Effector memory CD8-positive, alpha-beta T cell (primary cell): ENCODE data around the gene LSP1.
A peak's percentile ranks its signal among the peaks of the same experiment; 100 is the strongest.

Experiments used
- ATAC-seq: fragments of 150-1000 bp; cut with Tn5 transposase; replicated peaks from 2 replicates; pipeline ENCODE4 v1.10.0; 2021; ENCODE audit warnings: mild to moderate bottlenecking, moderate library complexity
- DNase-seq, 3 experiments: peaks; one replicate each; pipeline ENCODE4 v3.0.0; 2021
- H3K27ac Mint-ChIP-seq, 2 donors: one replicate each; pipeline ENCODE4 v1.8.0; 2022; ENCODE audit warnings: mild to moderate bottlenecking in 2 of 2, mixed read lengths in 2 of 2, moderate library complexity in 2 of 2
- H3K27me3 Mint-ChIP-seq, 2 donors: one replicate each; pipeline ENCODE4 v1.8.0; 2022; ENCODE audit warnings: mixed read lengths in 2 of 2
- H3K36me3 Mint-ChIP-seq: one replicate; pipeline ENCODE4 v1.8.0; 2022; ENCODE audit warnings: mild to moderate bottlenecking, moderate library complexity, mixed read lengths; ENCODE audit not compliant: insufficient read depth
- H3K4me1 Mint-ChIP-seq, 2 donors: one replicate each; pipeline ENCODE4 v1.8.0; 2022; ENCODE audit warnings: low read depth in 2 of 2, mixed read lengths in 2 of 2
- H3K4me3 Mint-ChIP-seq, 2 donors: one replicate each; pipeline ENCODE4 v1.8.0; 2022; ENCODE audit warnings: mild to moderate bottlenecking in 2 of 2, mixed read lengths in 2 of 2, moderate library complexity in 2 of 2
- H3K9me3 Mint-ChIP-seq, 2 donors: one replicate each; pipeline ENCODE4 v1.8.0; 2022; ENCODE audit warnings: mixed read lengths in 2 of 2

The LSP1 gene

DNA sequence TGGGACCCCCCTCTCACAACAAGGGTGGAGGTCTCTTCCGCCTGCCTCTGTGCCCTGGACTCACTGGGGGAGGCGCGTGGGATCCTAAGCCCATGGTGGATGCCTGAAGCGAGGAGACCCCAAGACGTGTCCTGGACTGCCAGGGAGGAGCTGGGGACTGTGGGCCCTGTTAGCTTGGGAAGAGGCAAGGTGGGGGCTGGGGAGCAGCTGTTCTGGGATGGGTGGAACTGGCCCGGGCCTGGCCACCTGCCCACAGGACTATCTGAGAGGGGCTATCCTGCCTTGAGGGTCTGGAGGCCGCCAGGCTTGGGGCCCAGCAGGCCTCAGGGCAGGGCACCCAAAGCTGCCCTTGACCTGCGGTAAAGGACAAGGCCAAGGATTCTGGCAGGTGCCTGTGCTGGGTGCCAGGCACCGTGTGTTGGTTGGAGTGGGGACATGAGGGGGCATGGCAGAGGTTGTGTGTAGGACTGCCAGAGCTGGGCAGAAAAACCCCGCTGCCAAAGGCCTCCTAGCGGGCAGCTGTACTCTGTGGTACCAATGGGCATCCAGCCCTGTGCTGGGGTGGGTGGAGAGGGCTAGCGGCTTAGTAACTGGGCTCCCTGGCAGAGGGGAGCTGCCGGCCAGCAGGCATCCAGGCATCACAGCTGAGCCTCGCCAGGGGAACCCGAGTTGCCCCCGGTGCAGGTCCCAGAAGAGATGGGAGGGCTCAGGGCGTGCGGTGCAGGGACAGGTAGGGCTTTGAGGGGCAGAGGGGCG, 670 bp downstream of the LSP1 start:
- H3K36me3 Mint-ChIP-seq, result peaks cover 44% of the 10 kb centered on the region
- no peaks in the 10 kb centered on the region for H3K27me3 Mint-ChIP-seq
- H3K4me1 Mint-ChIP-seq, result peaks cover 52 to 56% of the 10 kb centered on the region in 2 donors
- DNase-seq (no peak), ATAC-seq (no peak)
- H3K27ac Mint-ChIP-seq, result peak overlapping the region; percentile 100
- H3K4me3 Mint-ChIP-seq, result peak overlapping the region; percentile 100
- H3K9me3 Mint-ChIP-seq, result no peaks in the 10 kb centered on the region

DNA sequence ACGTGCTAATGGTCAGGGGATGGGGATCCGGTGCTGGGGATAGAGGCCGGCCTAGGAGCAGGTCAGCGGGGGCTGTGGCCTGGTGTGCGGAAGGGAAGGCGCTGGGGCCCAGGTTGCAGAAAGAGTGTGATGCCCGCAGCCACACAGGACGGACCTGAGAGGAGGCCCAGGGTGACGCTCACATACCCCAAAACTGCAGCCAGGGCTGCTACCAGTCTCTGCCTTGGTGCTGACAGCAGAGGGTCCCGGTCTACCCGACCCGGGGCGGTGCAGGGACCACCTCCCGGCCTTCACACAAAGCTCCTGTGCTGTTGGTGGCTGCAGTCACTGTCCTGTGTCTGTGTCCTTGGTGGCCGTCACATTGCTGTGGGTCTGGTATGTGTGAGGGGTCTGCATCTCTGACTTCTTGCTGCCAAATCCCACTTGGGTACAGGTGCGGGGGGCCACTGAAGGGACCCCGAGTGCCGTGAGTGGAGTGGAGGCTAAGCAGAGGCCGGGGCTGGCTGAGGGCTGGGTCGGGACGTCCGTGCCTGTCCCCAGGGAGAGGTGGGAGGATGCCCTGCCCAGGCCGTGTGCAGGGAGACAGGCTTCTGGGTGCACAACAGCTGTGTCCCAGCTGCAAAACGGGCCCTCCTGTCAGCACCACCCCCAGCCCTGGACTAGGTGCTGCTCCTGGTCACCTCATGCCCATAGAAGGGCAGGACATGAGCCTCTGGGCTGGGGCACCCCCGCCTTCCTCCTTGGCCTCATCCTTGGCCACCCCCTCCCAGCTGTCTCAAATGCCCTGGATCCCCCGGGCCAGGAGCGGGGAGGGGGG, 1.5 kb downstream of the LSP1 start:
- Mint-ChIP-seq H3K27ac (peak overlapping the region; percentile 100), H3K27me3 (no peaks in the 10 kb centered on the region), H3K9me3 (no peaks in the 10 kb centered on the region), H3K4me1 (peaks cover 48 to 52% of the 10 kb centered on the region in 2 donors), H3K4me3 (peak overlapping the region; percentile 100), H3K36me3 (peaks cover 44% of the 10 kb centered on the region)
- ATAC-seq (no peak), DNase-seq (no peak)

DNA sequence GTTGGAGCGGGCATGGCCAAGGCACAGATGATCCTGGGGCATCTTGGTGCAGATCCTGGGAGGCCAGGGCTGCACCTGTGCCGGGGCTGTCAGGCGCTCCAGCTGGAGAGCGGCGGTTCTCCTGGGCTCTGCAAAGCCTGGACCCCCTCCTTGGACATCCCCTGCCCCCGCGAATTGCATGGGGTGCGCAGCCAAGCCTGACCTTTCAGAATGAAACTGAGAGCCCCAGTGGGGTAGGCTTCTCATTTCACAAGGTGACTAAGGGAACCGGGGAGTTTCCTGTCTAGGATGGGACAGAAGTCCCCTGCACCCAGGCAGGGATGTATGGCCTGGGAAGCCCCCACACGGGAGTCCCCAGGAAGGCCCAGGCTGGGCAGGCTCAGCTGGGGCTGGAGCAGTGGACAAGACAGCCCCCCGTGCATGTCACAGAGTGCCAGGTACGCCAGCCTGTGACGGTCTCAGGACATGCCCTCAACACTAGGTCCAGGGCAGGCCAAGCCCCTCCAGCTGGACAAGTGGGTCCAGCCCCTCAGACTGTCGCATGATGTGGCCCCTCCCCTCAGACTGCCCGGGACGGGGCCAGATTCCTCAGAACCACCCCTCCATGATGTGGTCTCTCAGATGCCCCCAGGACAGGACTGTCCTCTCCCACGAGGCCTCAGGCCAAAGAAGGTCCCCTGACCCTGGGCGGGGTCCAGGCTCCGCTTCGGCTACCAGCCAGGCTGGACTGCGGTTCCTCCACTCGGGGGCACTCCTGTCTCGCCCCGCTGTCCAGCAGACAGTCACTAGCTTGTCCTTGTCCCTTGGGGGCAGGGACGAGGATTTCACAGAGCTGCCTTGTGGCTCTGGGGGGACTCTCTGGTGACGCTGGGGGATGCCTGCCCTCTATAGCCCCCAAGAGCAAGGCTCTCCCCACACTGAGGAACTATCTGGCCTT, 2.3 kb downstream of the LSP1 start:
- peak overlapping the region; percentile 27 to 100 for H3K27ac Mint-ChIP-seq
- peaks cover 42% of the 10 kb centered on the region for H3K36me3 Mint-ChIP-seq
- H3K4me3 Mint-ChIP-seq, result peak overlapping the region; percentile 100
- H3K9me3 Mint-ChIP-seq, result no peaks in the 10 kb centered on the region
- ATAC-seq (no peak), DNase-seq (no peak)
- H3K4me1 Mint-ChIP-seq, result peaks cover 45% of the 10 kb centered on the region in 2 donors
- no peaks in the 10 kb centered on the region for H3K27me3 Mint-ChIP-seq

DNA sequence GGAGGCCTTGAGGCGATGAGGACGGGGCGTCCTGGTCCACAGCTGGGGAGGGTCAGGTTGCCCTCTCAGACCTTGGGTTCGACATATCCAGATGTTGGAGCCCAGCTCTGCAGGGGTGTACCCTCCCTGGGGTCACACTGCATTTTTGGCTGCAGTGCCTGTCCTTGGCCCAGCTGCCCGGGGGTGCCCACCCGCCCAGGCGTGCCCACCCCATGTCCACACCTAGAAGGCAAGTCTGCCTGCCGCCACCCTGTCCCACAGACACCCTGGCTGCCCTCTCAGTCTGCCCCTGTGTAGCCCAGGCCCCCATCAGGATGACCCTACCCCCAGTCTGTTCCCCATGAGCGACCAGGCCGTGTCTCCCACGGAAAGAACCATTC, 3.0 kb downstream of the LSP1 start:
- Mint-ChIP-seq H3K27ac (peak overlapping the region; percentile 58 to 100), H3K36me3 (peaks cover 35% of the 10 kb centered on the region), H3K9me3 (no peaks in the 10 kb centered on the region), H3K4me1 (peaks cover 38 to 40% of the 10 kb centered on the region in 2 donors), H3K27me3 (no peaks in the 10 kb centered on the region), H3K4me3 (peak overlapping the region; percentile 100)
- DNase-seq (no peak), ATAC-seq (no peak)

DNA sequence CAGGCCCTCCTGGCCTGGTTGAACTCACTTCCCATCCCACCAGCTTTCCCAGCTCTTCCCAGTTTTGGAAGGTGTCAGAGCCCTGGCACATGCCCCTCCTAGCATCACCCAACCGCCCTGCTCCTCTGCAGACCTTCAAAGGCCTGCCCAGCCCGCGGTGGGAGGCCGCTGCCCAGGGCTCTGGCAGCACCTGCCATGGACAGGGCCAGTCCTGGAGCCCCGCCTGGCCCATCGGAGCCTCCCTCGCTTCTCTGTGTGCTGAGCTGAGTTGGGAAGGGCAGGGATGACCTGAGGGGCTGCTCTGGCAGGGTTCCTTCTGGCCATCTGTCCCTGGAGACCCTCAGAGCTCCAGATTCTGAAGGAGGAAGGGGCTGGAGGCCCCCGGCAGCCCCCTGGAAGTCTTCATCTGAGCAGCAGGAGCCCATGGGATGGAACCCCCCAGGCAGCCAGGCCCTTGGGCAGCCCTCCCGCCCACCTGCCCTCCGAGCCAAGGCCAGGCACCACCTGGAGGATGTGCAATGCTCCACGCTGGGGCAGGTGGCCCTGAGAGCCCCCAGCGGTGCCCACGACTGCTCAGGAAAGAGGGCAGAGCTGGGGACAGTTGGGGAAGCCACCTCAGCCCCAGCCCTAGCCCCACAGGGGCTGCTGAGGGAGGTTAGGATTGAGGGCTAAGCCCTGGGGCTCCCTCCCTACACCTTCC, 3.6 kb downstream of the LSP1 start:
- Mint-ChIP-seq H3K36me3 (peaks cover 30% of the 10 kb centered on the region), H3K4me1 (peaks cover 32 to 37% of the 10 kb centered on the region in 2 donors), H3K4me3 (peak overlapping the region; percentile 100), H3K27ac (peak overlapping the region; percentile 58 to 100), H3K9me3 (no peaks in the 10 kb centered on the region), H3K27me3 (no peaks in the 10 kb centered on the region)
- DNase-seq (no peak), ATAC-seq (no peak)

DNA sequence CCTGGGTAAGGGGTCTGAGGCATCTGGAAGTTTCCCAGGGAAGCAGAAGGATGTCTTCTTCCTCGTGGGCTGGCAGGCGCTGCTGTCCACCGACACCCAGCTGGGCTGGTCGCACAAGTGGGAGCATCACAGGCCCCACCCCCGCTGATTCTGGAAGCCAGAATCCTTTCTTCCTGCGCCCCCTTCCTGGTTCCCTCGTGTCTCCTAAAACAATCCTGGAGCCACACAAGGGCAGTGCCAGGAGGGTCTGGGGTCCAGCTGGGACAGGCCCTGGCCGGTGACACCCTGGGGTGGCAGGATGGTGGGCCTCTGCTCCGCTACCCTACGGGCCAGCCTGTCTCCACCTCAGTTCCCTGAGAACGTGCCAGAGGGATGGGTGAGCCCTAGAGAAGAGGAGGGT, 4.2 kb downstream of the LSP1 start:
- no peak overlapping the region for H3K4me3 Mint-ChIP-seq
- H3K27me3 Mint-ChIP-seq, result no peaks in the 10 kb centered on the region
- H3K27ac Mint-ChIP-seq, result no peak overlapping the region
- ATAC-seq (no peak), DNase-seq (no peak)
- H3K36me3 Mint-ChIP-seq, result peaks cover 26% of the 10 kb centered on the region
- peaks cover 29 to 32% of the 10 kb centered on the region in 2 donors for H3K4me1 Mint-ChIP-seq
- no peaks in the 10 kb centered on the region for H3K9me3 Mint-ChIP-seq

DNA sequence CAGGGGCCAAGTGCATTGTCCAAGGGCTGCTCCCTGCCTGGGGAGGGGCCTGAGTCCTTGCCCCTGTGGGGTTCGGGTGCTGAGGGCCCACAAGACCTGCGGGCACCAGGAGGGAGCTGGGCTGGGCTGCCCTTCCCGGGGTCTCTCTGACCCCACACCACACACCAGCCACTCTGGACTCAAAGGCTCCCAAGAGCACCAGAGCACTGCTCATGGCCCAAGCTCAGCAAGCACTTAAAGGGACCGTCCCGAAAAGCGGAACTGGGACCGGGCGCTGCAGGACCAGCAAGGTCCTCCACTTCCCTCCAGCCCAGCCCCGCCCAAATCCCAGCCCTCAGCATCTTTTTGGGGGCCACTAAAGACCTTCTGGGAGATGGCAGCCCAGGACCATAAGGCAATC, 5.3 kb downstream of the LSP1 start:
- Mint-ChIP-seq H3K27me3 (no peaks in the 10 kb centered on the region), H3K9me3 (no peaks in the 10 kb centered on the region), H3K4me1 (peaks cover 18 to 21% of the 10 kb centered on the region in 2 donors), H3K4me3 (peak overlapping the region; percentile 28 to 57), H3K36me3 (peaks cover 15% of the 10 kb centered on the region), H3K27ac (peak overlapping the region in 1 of 2 donors; percentile 26)
- DNase-seq (no peak), ATAC-seq (no peak)

DNA sequence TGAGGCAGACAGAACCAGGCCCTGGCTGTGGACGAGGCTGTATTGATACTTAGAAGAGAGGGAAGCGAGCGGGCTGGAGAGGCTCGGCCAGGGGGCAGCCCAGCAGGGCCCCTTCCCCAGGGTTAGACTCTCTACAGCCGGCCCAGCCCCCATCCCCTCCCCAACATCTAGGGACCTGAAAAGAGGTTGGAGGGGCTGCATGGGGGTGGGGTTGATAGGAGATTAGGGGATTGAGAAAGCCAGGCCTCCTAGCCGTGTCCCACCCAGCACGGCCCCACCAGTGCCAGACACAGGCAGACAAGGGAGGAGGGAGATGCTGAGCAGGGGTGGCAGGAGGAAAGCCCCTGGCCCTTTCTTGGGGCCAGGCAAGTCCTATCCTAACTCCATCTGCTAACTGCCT, 5.7 kb downstream of the LSP1 start:
- H3K4me3 Mint-ChIP-seq, result peak overlapping the region; percentile 28 to 57
- ATAC-seq, result no peak
- H3K36me3 Mint-ChIP-seq, result peaks cover 11% of the 10 kb centered on the region

DNA sequence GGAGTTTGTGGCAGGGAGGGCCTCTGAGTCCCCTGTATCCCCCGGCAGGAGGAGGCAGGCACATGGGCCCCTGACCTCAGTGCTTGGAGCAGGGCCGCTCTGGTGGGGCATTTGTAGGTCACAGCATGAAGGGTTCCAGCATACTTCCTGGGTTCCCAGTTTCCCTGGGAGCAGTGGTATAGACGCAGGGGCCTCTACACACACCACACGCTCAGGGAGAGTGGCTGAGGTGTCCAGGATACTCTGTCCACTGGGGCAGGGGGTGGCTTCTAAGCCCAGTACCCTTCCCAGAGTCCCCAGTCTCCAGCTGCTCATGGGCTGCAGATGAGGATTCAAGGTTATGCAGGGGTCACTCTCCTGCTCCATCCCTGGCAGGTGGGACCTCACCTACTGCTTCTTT, 6.1 kb downstream of the LSP1 start:
- DNase-seq (no peak), ATAC-seq (no peak)
- no peaks in the 10 kb centered on the region for H3K9me3 Mint-ChIP-seq
- H3K27me3 Mint-ChIP-seq, result no peaks in the 10 kb centered on the region
- peaks cover 17 to 18% of the 10 kb centered on the region in 2 donors for H3K4me1 Mint-ChIP-seq
- H3K27ac Mint-ChIP-seq, result peak overlapping the region in 1 of 2 donors; percentile 26
- peaks cover 12% of the 10 kb centered on the region for H3K36me3 Mint-ChIP-seq
- peak overlapping the region; percentile 28 to 57 for H3K4me3 Mint-ChIP-seq

More for the DNA sequence above, 5.7 kb downstream of the LSP1 start:
- peak overlapping the region in 1 of 2 donors; percentile 26 for H3K27ac Mint-ChIP-seq
- H3K4me1 Mint-ChIP-seq, result peaks cover 18 to 21% of the 10 kb centered on the region in 2 donors
- no peaks in the 10 kb centered on the region for H3K9me3 Mint-ChIP-seq
- no peaks in the 10 kb centered on the region for H3K27me3 Mint-ChIP-seq
- no peak for DNase-seq

DNA sequence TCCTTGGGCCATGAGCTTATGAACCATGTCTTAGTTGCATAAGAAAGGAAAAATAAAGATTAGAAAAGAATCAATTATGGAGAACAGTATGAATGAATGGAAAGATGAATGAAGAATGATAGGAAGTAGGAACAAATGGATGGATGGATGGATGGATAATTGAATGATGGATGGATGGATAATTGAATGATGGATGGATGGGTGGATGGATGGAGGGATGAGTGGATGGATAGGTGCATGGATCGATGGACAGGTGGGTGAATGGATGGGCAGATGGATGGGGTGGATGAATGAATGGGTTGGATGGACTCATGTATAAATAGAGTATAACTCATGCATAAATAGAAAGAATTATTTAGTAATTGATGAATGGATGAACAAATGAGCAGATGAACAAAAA, 7.2 kb downstream of the LSP1 start:
- no peaks in the 10 kb centered on the region for H3K27me3 Mint-ChIP-seq
- no peak overlapping the region for H3K4me3 Mint-ChIP-seq
- H3K36me3 Mint-ChIP-seq, result peaks cover 6% of the 10 kb centered on the region
- peaks cover 13 to 27% of the 10 kb centered on the region in 2 donors for H3K4me1 Mint-ChIP-seq
- no peak overlapping the region for H3K27ac Mint-ChIP-seq
- no peaks in the 10 kb centered on the region for H3K9me3 Mint-ChIP-seq
- ATAC-seq, result no peak
- no peak for DNase-seq

DNA sequence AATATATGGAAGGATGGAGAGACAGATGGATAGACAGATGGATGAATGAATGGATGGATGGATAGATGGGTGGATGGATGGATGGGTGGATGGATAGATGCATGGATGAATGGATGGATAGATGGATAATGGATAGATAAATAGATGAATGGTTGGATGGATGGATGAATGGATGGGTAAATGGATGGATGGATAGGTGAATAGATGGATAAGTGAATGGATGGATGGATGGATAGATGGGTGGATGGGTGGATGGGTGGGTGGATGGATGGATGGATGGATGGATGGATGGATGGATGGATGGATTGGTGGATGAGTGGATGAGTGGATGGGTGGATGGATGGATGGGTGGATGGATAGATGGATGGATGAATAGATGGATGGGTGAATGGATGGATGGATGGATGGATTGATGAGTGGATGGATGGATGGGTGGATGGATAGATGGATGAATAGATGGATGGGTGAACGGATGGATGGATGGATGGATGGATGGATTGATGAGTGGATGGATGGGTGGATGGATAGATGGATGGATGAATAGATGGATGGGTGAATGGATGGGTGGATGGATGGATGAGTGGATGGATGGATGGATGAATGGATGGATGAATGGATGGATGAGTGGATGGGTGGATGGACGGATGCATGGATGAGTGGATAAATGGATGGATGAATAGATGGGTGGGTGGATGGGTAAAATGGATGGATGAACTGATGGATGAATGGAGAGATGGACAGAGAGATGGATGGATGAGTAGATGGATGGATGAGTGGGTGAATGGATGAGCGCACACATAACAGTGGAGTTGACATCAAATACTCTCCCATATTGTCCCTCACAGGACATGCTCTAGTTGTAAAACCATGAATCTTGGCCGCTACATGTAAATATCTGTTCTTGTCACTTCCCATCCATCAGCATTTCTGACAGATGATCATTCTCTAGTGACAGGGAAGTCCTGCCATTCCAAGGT, 8.8 kb downstream of the LSP1 start:
- peaks cover 18% of the 10 kb centered on the region for H3K36me3 Mint-ChIP-seq
- no peak overlapping the region for H3K27ac Mint-ChIP-seq
- no peak overlapping the region for H3K4me3 Mint-ChIP-seq
- no peaks in the 10 kb centered on the region for H3K27me3 Mint-ChIP-seq
- ATAC-seq (no peak), DNase-seq (no peak)
- peaks cover 22 to 35% of the 10 kb centered on the region in 2 donors for H3K4me1 Mint-ChIP-seq
- no peaks in the 10 kb centered on the region for H3K9me3 Mint-ChIP-seq
